Measurements from ENCODE around the gene RGS6. TPM values are rescaled to one million over a fixed set of nuclear protein-coding genes. Genes with fewer than 3 reads are reported as not detected.
A peak's percentile ranks its signal among the peaks of the same experiment; 100 is the strongest.

RGS6 gene
- total RNA-seq, 1 donor, result not detected

GRCh38 chr14:72097173-72097783, 165.0 kb downstream of the RGS6 start:
- Histone ChIP-seq H3K4me1 (ENCODE audit: insufficient read depth, low read length) (no peaks in the 10 kb centered on the region), H3K27ac (ENCODE audit: low read depth, low read length) (no peak overlapping the region)
- no peak for TF ChIP-seq CTCF (IDR thresholded peaks at IDR 0.05; ENCODE audit: extremely low read depth, low read depth, low read length)

DNA sequence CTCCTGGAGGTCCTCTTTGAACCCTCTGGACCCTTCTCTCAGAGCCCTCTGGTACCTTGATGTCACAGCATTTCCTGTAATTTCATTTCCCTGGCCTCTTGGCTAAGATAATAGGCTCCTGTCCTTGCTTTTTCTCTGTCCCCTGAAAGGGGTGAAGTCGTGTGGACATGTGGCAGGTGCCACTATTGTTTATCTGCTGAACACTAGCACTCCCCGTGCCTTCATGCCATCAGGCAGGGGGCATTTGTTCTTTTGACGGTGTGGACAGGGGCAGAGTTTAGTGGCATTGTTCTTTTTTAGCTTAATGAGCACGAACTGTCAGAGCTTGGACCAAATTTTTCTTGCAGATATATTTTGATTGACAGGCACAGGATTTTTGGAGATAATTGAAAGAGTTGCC, 166.0 kb downstream of the RGS6 start:
- no peak overlapping the region for H2AFZ ChIP-seq (ENCODE audit: low read length)
- H3K79me2 ChIP-seq (ENCODE audit: insufficient read depth, low read length), result no peaks in the 10 kb centered on the region
- H3K9me3 ChIP-seq (ENCODE audit: low read depth, low read length), result no peaks in the 10 kb centered on the region
- H3K4me1 ChIP-seq (ENCODE audit: insufficient read depth, low read length), result no peaks in the 10 kb centered on the region
- no peak for TF ChIP-seq CTCF (IDR thresholded peaks at IDR 0.05; ENCODE audit: extremely low read depth, low read depth, low read length)
- no peak overlapping the region for H3K4me3 ChIP-seq (ENCODE audit: insufficient read depth, low read length)
- H3K27me3 ChIP-seq (ENCODE audit: insufficient read depth, low read length), result no peaks in the 10 kb centered on the region
- no peak overlapping the region for H3K4me2 ChIP-seq (ENCODE audit: insufficient read depth, low read length)
- no peak for DNase-seq (ENCODE audit: insufficient read length, low spot score, missing footprints)
- H4K20me1 ChIP-seq (ENCODE audit: insufficient read depth, low read length), result no peaks in the 10 kb centered on the region
- no peaks in the 10 kb centered on the region for H3K36me3 ChIP-seq (ENCODE audit: insufficient read depth, low read length)
- H3K27ac ChIP-seq (ENCODE audit: low read depth, low read length), result no peak overlapping the region

More at GRCh38 chr14:72097173-72097783, 165.0 kb downstream of the RGS6 start:
- Histone ChIP-seq H3K36me3 (ENCODE audit: insufficient read depth, low read length) (no peaks in the 10 kb centered on the region), H3K9me3 (ENCODE audit: low read depth, low read length) (no peaks in the 10 kb centered on the region), H2AFZ (ENCODE audit: low read length) (no peak overlapping the region), H3K4me3 (ENCODE audit: insufficient read depth, low read length) (no peak overlapping the region), H4K20me1 (ENCODE audit: insufficient read depth, low read length) (no peaks in the 10 kb centered on the region), H3K79me2 (ENCODE audit: insufficient read depth, low read length) (no peaks in the 10 kb centered on the region), H3K27me3 (ENCODE audit: insufficient read depth, low read length) (no peaks in the 10 kb centered on the region), H3K4me2 (ENCODE audit: insufficient read depth, low read length) (no peak overlapping the region)
- DNase-seq (ENCODE audit: insufficient read length, low spot score, missing footprints), result no peak

DNA sequence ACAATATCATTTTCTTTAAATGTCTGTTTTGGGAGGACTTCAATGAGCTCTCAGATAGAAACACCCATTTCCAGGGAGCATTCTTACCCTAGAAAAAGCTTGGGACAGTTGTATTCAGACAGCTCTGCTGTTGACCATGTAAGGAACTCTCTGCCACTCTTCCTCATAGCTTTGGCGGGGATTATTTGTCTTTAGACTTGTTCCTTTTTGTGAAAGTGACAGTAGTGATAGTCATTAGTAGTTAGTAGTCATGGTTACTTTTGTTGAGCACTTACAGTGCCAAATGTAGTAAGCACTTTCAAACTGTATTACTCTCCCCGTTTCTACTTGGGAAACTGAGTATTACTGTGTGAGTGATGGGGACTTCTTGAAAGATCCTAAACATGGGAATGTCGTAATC, 167.3 kb downstream of the RGS6 start:
- Histone ChIP-seq H4K20me1 (ENCODE audit: insufficient read depth, low read length) (no peaks in the 10 kb centered on the region), H3K27me3 (ENCODE audit: insufficient read depth, low read length) (no peaks in the 10 kb centered on the region), H3K27ac (ENCODE audit: low read depth, low read length) (no peak overlapping the region), H3K9me3 (ENCODE audit: low read depth, low read length) (no peaks in the 10 kb centered on the region), H3K4me2 (ENCODE audit: insufficient read depth, low read length) (no peak overlapping the region), H2AFZ (ENCODE audit: low read length) (no peak overlapping the region), H3K36me3 (ENCODE audit: insufficient read depth, low read length) (no peaks in the 10 kb centered on the region), H3K4me3 (ENCODE audit: insufficient read depth, low read length) (no peak overlapping the region), H3K79me2 (ENCODE audit: insufficient read depth, low read length) (no peaks in the 10 kb centered on the region), H3K4me1 (ENCODE audit: insufficient read depth, low read length) (no peaks in the 10 kb centered on the region)
- no peak for TF ChIP-seq CTCF (IDR thresholded peaks at IDR 0.05; ENCODE audit: extremely low read depth, low read depth, low read length)
- no peak for DNase-seq (ENCODE audit: insufficient read length, low spot score, missing footprints)

DNA sequence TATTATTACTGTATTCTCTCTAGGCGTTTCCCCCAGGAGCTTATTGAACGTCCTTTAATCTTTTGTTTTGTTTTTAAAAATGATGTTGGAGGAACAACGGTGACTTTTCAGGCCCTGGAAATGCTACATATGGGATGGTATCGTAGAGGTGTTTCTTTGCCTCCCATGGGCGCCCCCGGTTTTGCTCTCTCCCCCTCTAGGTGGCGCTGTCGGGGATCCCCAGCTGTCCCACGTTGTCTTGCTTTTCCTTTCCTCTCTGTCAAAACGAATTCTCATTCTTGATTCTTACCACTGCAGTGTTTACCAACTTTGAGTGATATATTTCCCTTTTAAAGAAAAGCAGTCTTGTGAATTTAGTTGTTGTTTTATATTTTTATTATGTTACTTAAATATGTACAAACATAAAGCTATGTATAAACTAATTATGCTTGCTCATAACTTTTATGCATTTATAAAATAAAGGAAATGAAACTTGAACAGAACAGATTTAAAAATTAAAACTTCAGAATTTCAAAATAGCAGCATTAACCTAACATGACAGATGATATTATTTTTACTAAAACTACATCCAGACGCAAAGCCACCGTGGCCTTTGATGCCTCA, 171.9 kb downstream of the RGS6 start:
- no peaks in the 10 kb centered on the region for H3K36me3 ChIP-seq (ENCODE audit: insufficient read depth, low read length)
- H3K9me3 ChIP-seq (ENCODE audit: low read depth, low read length), result no peaks in the 10 kb centered on the region
- TF ChIP-seq CTCF (IDR thresholded peaks at IDR 0.05; ENCODE audit: extremely low read depth, low read depth, low read length), result peak; percentile 49
- no peak overlapping the region for H3K4me2 ChIP-seq (ENCODE audit: insufficient read depth, low read length)
- H4K20me1 ChIP-seq (ENCODE audit: insufficient read depth, low read length), result no peaks in the 10 kb centered on the region
- no peak overlapping the region for H3K4me3 ChIP-seq (ENCODE audit: insufficient read depth, low read length)
- H3K79me2 ChIP-seq (ENCODE audit: insufficient read depth, low read length), result no peaks in the 10 kb centered on the region
- H3K4me1 ChIP-seq (ENCODE audit: insufficient read depth, low read length), result no peaks in the 10 kb centered on the region
- no peak overlapping the region for H2AFZ ChIP-seq (ENCODE audit: low read length)
- H3K27me3 ChIP-seq (ENCODE audit: insufficient read depth, low read length), result no peaks in the 10 kb centered on the region
- DNase-seq (ENCODE audit: insufficient read length, low spot score, missing footprints), result no peak
- no peak overlapping the region for H3K27ac ChIP-seq (ENCODE audit: low read depth, low read length)

Data from osteoblast (primary cell).